ENCODE results near the gene ZNF507. TPM values are rescaled to one million over a fixed set of nuclear protein-coding genes. Genes with fewer than 3 reads are reported as not detected.
"Not testable (repeated sequence)": the region's sequence is repeated elsewhere in the genome, so short reads cannot be mapped to it uniquely, and the experiment has no call there.

Gene ZNF507
- total RNA-seq, 1 donor from 2014 or later = 22.4 TPM

DNA sequence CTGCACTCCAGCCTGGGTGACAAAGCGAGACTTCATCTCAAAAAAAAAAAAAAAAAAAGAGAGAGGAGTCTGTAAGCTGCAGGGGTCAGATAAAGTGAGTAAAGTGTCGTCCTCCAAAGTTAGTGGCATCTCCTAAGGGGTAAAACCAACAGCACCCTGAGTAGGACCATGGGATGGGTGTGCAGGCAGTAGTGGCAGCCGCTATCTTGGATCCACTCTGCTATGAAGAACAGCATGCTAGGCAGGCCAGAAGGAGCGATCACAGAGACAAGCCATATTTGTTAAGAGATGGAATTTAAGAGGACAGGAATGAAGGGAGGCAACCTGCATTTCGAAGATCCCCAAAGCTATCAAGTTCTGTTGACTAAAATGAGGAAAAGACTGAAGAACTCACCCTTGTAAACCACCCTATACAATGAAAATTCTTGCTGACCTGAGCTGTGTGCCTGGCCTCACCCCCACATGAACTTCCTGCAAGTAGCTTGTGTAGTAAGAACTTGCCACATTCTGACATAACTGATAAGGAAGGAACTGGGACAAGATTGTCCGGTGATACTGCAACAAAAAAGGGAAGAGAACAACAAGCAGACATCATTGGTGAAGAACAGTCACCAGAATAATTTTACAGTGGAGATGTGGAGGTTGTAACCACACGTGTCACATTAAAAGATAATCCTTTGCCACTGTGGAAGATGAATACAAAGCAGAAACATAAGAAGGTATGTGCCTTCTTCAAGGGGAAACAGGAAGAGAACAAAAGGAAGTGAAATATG, 76.4 kb downstream of the ZNF507 start:
- H3K4me3 Mint-ChIP-seq = no peak overlapping the region
- H2AFZ ChIP-seq (replicated peaks) = no peak overlapping the region
- no peaks in the 10 kb centered on the region for H3K4me1 Mint-ChIP-seq
- no peaks in the 10 kb centered on the region for H3K4me1 ChIP-seq
- no peak for TF ChIP-seq EZH2phosphoT487 (IDR thresholded peaks at IDR 0.05)
- H3K79me2 ChIP-seq (ENCODE audit: low read depth) = peaks cover 15% of the 10 kb centered on the region
- peaks cover 4% of the 10 kb centered on the region for H3K36me3 ChIP-seq
- no peaks in the 10 kb centered on the region for H3K9me3 ChIP-seq (ENCODE audit: low read depth)
- H3K9ac ChIP-seq = no peak overlapping the region
- H3K27me3 ChIP-seq = no peaks in the 10 kb centered on the region
- peaks cover 30% of the 10 kb centered on the region for H3K36me3 Mint-ChIP-seq
- H3K27ac Mint-ChIP-seq = no peak overlapping the region
- H4K20me1 ChIP-seq (ENCODE audit: low read depth) = peaks cover 5% of the 10 kb centered on the region
- H3K4me2 ChIP-seq = no peak overlapping the region
- H3K27ac ChIP-seq = no peak overlapping the region
- no peaks in the 10 kb centered on the region for H3K27me3 Mint-ChIP-seq (ENCODE audit: insufficient read depth, low read depth)
- no peaks in the 10 kb centered on the region for H3F3A ChIP-seq (ENCODE audit: low read depth)
- H3K4me3 ChIP-seq = no peak overlapping the region
- H3K9me3 Mint-ChIP-seq = no peaks in the 10 kb centered on the region
- no peak for DNase-seq (ENCODE audit: low spot score)

DNA sequence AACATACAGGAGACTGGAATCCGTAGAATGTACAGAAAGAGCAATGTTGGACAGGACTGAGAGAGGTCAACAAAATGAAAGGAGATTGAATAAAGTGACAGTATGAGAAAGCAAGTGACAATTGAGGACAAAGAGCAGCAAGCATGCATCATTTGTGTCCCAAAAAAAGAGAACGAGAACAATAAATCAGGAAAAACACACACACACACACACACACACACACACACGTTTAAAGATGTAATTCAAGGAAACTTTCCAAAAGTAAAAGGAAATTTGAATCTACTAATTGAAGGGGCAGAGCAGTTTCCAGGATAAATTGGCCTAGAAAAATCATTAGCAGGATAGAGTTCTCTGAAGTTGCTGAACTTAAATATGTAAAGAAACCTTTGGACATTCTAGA, 77.0 kb downstream of the ZNF507 start:
- Histone ChIP-seq H2AFZ (replicated peaks) (no peak overlapping the region), H3K27ac (no peak overlapping the region), H3K4me2 (no peak overlapping the region), H3K4me3 (no peak overlapping the region), H3K9me3 (ENCODE audit: low read depth) (no peaks in the 10 kb centered on the region), H3K36me3 (peaks cover 4% of the 10 kb centered on the region), H4K20me1 (ENCODE audit: low read depth) (peaks cover 5% of the 10 kb centered on the region), H3F3A (ENCODE audit: low read depth) (no peaks in the 10 kb centered on the region), H3K9ac (no peak overlapping the region), H3K4me1 (no peaks in the 10 kb centered on the region), H3K27me3 (no peaks in the 10 kb centered on the region), H3K79me2 (ENCODE audit: low read depth) (peaks cover 15% of the 10 kb centered on the region)
- TF ChIP-seq EZH2phosphoT487 (IDR thresholded peaks at IDR 0.05) = no peak
- Mint-ChIP-seq H3K4me3 (no peak overlapping the region), H3K27ac (no peak overlapping the region), H3K9me3 (no peaks in the 10 kb centered on the region), H3K27me3 (ENCODE audit: insufficient read depth, low read depth) (peaks cover 3% of the 10 kb centered on the region), H3K36me3 (peaks cover 26% of the 10 kb centered on the region), H3K4me1 (no peaks in the 10 kb centered on the region)
- DNase-seq (ENCODE audit: low spot score) = no peak

DNA sequence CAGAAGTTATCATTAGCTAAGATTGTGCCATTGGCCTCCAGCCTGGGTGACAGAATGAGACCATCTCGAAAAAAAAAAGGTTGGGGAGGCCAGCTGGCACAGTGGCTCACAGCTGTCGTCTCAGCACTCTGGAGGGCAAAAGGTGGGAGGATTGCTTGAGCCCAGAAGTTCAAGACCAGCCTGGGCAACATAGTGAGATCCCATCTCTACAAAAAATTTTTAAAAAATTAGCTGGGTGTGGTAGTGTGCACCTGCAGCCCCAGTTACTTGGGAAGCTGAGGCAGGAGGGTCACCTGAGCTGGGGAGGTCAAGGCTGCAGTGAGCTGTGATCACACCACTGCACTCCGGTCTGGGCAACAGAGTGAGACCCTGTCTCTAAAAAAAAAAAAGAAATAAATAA, 78.5 kb downstream of the ZNF507 start:
- not testable (repeated sequence) for H3K27me3 Mint-ChIP-seq (ENCODE audit: insufficient read depth, low read depth); H3K27ac Mint-ChIP-seq; H4K20me1 ChIP-seq (ENCODE audit: low read depth); H3K27ac ChIP-seq; H3K4me2 ChIP-seq; H2AFZ ChIP-seq (replicated peaks); H3K9me3 Mint-ChIP-seq; H3K4me1 Mint-ChIP-seq; H3F3A ChIP-seq (ENCODE audit: low read depth); H3K4me1 ChIP-seq; DNase-seq (ENCODE audit: low spot score); H3K4me3 Mint-ChIP-seq; H3K27me3 ChIP-seq; H3K4me3 ChIP-seq; H3K9ac ChIP-seq; H3K36me3 ChIP-seq; H3K9me3 ChIP-seq (ENCODE audit: low read depth)
- H3K36me3 Mint-ChIP-seq = peaks cover 27% of the 10 kb centered on the region
- H3K79me2 ChIP-seq (ENCODE audit: low read depth) = peaks cover 15% of the 10 kb centered on the region

DNA sequence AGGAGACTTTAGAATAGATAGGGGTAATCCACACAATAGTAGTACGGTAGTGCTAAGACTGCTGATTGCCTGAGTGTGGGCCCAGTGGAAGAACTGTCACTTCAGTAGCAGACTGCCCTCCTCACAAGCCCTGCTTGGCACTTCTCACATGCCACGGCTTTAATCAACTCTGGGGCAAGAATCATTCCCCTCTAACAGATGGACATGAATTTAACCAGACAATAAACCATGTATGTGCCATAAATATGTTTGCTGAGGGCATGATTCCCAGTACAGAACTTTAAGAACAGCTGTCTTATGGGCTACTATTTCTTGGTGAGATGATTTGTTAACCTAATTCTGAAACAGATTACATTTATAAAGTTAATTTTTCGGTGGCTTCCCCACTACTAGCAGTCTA, 82.1 kb downstream of the ZNF507 start:
- H3K36me3 Mint-ChIP-seq = peaks cover 19% of the 10 kb centered on the region
- Histone ChIP-seq H3K9ac (no peak overlapping the region), H3K79me2 (ENCODE audit: low read depth) (peaks cover 44% of the 10 kb centered on the region), H3F3A (ENCODE audit: low read depth) (no peaks in the 10 kb centered on the region), H3K27ac (no peak overlapping the region), H3K4me2 (no peak overlapping the region), H3K4me3 (no peak overlapping the region), H3K27me3 (no peaks in the 10 kb centered on the region), H4K20me1 (ENCODE audit: low read depth) (no peaks in the 10 kb centered on the region), H3K36me3 (peaks cover 7% of the 10 kb centered on the region), H3K9me3 (ENCODE audit: low read depth) (no peaks in the 10 kb centered on the region), H3K4me1 (no peaks in the 10 kb centered on the region), H2AFZ (replicated peaks) (no peak overlapping the region)
- H3K27ac Mint-ChIP-seq = no peak overlapping the region
- H3K9me3 Mint-ChIP-seq = no peaks in the 10 kb centered on the region
- H3K4me3 Mint-ChIP-seq = no peak overlapping the region
- DNase-seq (ENCODE audit: low spot score) = no peak
- H3K4me1 Mint-ChIP-seq = no peaks in the 10 kb centered on the region
- H3K27me3 Mint-ChIP-seq (ENCODE audit: insufficient read depth, low read depth) = peaks cover 3% of the 10 kb centered on the region
- TF ChIP-seq EZH2phosphoT487 (IDR thresholded peaks at IDR 0.05) (no peak), EZH2 (IDR thresholded peaks at IDR 0.05) (no peak)
- TF ChIP-seq, protein P1, sequence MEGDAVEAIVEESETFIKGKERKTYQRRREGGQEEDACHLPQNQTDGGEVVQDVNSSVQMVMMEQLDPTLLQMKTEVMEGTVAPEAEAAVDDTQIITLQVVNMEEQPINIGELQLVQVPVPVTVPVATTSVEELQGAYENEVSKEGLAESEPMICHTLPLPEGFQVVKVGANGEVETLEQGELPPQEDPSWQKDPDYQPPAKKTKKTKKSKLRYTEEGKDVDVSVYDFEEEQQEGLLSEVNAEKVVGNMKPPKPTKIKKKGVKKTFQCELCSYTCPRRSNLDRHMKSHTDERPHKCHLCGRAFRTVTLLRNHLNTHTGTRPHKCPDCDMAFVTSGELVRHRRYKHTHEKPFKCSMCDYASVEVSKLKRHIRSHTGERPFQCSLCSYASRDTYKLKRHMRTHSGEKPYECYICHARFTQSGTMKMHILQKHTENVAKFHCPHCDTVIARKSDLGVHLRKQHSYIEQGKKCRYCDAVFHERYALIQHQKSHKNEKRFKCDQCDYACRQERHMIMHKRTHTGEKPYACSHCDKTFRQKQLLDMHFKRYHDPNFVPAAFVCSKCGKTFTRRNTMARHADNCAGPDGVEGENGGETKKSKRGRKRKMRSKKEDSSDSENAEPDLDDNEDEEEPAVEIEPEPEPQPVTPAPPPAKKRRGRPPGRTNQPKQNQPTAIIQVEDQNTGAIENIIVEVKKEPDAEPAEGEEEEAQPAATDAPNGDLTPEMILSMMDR (IDR thresholded peaks at IDR 0.05) = no peak

DNA sequence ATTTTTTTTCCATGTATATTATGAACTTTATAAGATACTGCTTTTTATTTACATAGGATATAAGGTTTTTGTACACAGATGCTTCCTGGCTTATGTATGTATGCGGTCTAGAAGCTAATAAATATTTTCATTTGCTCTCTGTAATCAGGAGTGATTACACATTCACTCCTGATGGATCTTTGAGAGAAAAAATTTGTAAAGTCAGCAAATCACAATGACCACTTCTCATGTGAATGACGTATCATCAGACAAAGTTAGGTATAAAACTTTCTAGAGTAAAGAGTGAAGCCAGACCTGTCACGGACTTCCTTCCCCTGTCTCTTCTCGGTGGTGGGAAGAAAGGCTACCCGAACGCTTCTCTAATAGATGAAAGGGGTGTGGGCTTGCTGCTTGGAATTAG, 91.3 kb downstream of the ZNF507 start:
- H3K9me3 Mint-ChIP-seq = no peaks in the 10 kb centered on the region
- no peak overlapping the region for H3K4me2 ChIP-seq
- no peak overlapping the region for H3K4me3 ChIP-seq
- no peaks in the 10 kb centered on the region for H3K4me1 Mint-ChIP-seq
- H3K9me3 ChIP-seq (ENCODE audit: low read depth) = no peaks in the 10 kb centered on the region
- no peak for DNase-seq (ENCODE audit: low spot score)
- H3K27me3 ChIP-seq = no peaks in the 10 kb centered on the region
- H2AFZ ChIP-seq (replicated peaks) = no peak overlapping the region
- H3K36me3 ChIP-seq = peaks cover 7% of the 10 kb centered on the region
- no peaks in the 10 kb centered on the region for H4K20me1 ChIP-seq (ENCODE audit: low read depth)
- H3K4me3 Mint-ChIP-seq = no peak overlapping the region
- peaks cover 2% of the 10 kb centered on the region for H3K27me3 Mint-ChIP-seq (ENCODE audit: insufficient read depth, low read depth)
- H3K79me2 ChIP-seq (ENCODE audit: low read depth) = peaks cover 1% of the 10 kb centered on the region
- no peak overlapping the region for H3K27ac Mint-ChIP-seq
- TF ChIP-seq, protein P1 (IDR thresholded peaks at IDR 0.05) = no peak
- TF ChIP-seq EZH2 (IDR thresholded peaks at IDR 0.05) (no peak), EZH2phosphoT487 (IDR thresholded peaks at IDR 0.05) (no peak)
- H3F3A ChIP-seq (ENCODE audit: low read depth) = no peaks in the 10 kb centered on the region
- peaks cover 15% of the 10 kb centered on the region for H3K36me3 Mint-ChIP-seq
- no peak overlapping the region for H3K9ac ChIP-seq
- H3K27ac ChIP-seq = no peak overlapping the region
- no peaks in the 10 kb centered on the region for H3K4me1 ChIP-seq
